ENCODE data around the gene PIGH.
A peak's percentile ranks its signal among the peaks of the same experiment; 100 is the strongest.
"Not testable (repeated sequence)": the region's sequence is repeated elsewhere in the genome, so short reads cannot be mapped to it uniquely, and the experiment has no call there.

PIGH gene

GRCh38 chr14:67599698-67600561 is at the start of gene PIGH:
PIGH (minus strand) TSS chr14:67600268; CDS start chr14:67600203, 65 bp downstream.
- DNase-seq (ENCODE audit: low read depth), result peak; percentile 92

- DNase-seq (ENCODE audit: low read depth), result no peak
Measured at GRCh38 chr14:67646131-67646530, 46.1 kb upstream of the PIGH start.

GRCh38 chr14:67645414-67645813 is 45.3 kb upstream of the PIGH start:
- no peak for DNase-seq (ENCODE audit: low read depth)

GRCh38 chr14:67644428-67644827 is 44.4 kb upstream of the PIGH start:
- no peak for DNase-seq (ENCODE audit: low read depth)

- DNase-seq (ENCODE audit: low read depth), result no peak
Measured at GRCh38 chr14:67643713-67644112, 43.6 kb upstream of the PIGH start.

- no peak for DNase-seq (ENCODE audit: low read depth)
Measured at GRCh38 chr14:67641902-67642749, 42.1 kb upstream of the PIGH start.

- DNase-seq (ENCODE audit: low read depth), result no peak
Measured at GRCh38 chr14:67641480-67641879, 41.4 kb upstream of the PIGH start.

GRCh38 chr14:67638642-67639041 is 38.6 kb upstream of the PIGH start:
- no peak for DNase-seq (ENCODE audit: low read depth)

- DNase-seq (ENCODE audit: low read depth), result no peak
Measured at GRCh38 chr14:67636361-67636919, 36.4 kb upstream of the PIGH start.

- DNase-seq (ENCODE audit: low read depth), result no peak
Measured at GRCh38 chr14:67633451-67634147, 33.5 kb upstream of the PIGH start.

GRCh38 chr14:67630938-67631337 is 30.9 kb upstream of the PIGH start:
- no peak for DNase-seq (ENCODE audit: low read depth)

GRCh38 chr14:67630186-67630585 is 30.1 kb upstream of the PIGH start:
- DNase-seq (ENCODE audit: low read depth), result no peak

GRCh38 chr14:67627519-67627918 is 27.5 kb upstream of the PIGH start:
- no peak for DNase-seq (ENCODE audit: low read depth)

- not testable (repeated sequence) for DNase-seq (ENCODE audit: low read depth)
Measured at GRCh38 chr14:67626131-67626530, 26.1 kb upstream of the PIGH start.

GRCh38 chr14:67623114-67623513 is 23.0 kb upstream of the PIGH start:
- DNase-seq (ENCODE audit: low read depth), result no peak

GRCh38 chr14:67622675-67623074 is 22.6 kb upstream of the PIGH start:
- no peak for DNase-seq (ENCODE audit: low read depth)

- no peak for DNase-seq (ENCODE audit: low read depth)
Measured at GRCh38 chr14:67620217-67620785, 20.2 kb upstream of the PIGH start.

GRCh38 chr14:67619446-67620216 is 19.6 kb upstream of the PIGH start, which contains the start of gene ARG2:
ARG2 (plus strand) TSS chr14:67619920; CDS start chr14:67619978, 58 bp downstream.
- DNase-seq (ENCODE audit: low read depth), result peak; percentile 95

- DNase-seq (ENCODE audit: low read depth), result no peak
Measured at GRCh38 chr14:67618617-67619063, 18.6 kb upstream of the PIGH start.

GRCh38 chr14:67610491-67610890 is 10.4 kb upstream of the PIGH start:
- no peak for DNase-seq (ENCODE audit: low read depth)
